A172 (cell line): ENCODE data around the gene PIGP. TPM values are rescaled to one million over a fixed set of nuclear protein-coding genes. Genes with fewer than 3 reads are reported as not detected.
"Not testable (repeated sequence)": the region's sequence is repeated elsewhere in the genome, so short reads cannot be mapped to it uniquely, and the experiment has no call there.

ENCODE experiments used
- DNase-seq: peaks from one replicate; pipeline ENCODE4 v3.0.0-alpha.2; 2015; ENCODE audit warnings: low spot score
- total RNA-seq: library from RNA; depleted of rRNA; stranded (reverse); fragments of >200 nt; shearing (Covaris generic); gene quantifications from 2 replicates; pipeline ENCODE4 v1.2.3, GENCODE V29; 2014

PIGP gene
- total RNA-seq, 1 experiment from 2014 or later = 22.3 TPM

DNA sequence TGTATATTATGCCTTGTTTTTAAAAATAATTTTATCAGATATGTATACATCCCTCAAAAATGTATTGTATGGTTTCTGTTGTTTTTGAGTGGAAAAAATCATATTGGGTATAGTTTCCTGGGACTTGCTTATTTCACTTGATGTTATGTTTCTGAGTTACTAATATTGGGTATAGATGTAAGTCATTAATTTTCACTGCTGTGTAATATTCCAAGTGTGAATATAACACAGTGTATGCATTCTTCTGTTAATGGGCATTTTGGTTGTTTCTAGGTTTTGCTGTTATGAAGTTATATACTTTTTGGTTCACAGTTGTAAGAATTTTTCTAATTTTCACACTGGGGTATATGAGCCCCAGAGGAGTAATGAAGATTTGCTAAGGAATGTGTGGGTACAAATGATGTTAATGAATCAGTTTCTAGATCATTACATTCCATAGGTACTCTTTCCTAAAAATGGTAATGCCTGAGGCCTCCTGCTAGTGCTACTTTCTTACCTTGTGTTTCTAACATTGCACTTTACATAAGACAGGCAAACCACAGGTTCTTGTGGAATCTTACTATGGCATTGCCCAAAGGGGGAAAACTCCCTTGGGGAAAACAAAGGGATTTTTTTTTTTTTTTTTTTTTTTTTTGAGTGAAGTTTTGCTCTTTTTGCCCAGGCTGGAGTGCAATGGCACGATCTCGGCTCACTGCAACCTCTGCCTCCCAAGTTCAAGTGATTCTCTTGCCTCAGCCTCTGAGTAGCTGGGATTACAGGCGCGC is 3.4 kb upstream of the PIGP start:
- DNase-seq = no peak

GRCh38 chr21:37075214-37075770 is 2.4 kb upstream of the PIGP start:
- no peak for DNase-seq

- no peak for DNase-seq
These were observed 1.7 kb upstream of the PIGP start for GRCh38 chr21:37074546-37074945.

DNA sequence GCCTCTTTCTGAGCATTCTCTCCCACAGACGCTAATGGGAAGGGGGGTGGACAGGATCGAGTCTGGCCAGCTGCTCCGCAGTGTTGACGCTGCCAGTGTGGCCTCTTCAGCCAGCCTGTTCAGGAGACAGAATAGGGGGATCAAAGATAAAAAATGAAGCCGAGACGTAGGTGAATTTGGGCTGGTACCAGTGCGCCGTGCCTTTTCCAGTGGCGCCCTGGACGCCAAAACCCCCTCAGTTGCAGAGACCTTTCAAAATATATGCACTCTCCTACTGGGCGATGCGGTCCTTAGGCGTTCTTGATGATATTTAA is 1.3 kb upstream of the PIGP start:
- no peak for DNase-seq

DNA sequence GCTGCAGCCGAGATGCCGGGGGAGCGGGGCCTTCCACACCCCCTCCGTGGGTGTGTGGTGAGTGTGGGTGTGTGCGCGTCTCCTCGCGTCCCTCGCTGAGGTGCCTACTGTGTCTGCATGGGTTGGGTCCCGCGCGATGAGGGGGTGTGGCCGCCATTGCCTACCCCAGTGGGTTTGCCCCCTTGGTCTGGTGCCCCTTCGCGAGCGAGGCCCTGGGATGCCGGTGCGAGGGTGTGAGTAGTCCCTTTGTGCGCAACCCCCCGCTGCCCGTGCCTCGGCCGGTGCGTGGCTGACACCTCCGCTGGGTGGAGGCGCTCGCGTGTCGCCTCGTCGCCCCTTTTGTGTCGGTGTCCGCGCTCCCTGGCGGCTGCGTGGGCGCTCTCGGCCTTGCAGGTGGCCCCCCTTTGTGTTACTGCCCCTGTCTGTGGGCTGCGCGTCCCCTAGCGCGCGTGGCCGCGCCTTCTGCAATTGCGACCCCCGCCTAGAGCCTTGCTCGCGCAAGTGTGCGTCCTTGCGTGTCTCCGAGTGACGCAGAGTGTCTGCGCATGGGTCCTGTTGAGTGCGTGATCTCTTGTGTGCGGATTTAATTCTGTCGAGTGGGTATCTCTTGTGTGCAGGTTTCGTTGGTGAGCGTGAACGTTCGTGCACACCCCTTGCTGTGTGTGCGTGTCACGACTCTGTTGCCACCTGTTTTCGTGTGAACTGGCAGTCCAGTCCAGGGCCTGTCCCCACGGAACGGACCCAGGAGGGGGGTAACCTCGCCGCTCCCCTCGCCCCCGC is 736 bp upstream of the PIGP start:
- peak; percentile 28 for DNase-seq

- DNase-seq = peak; percentile 77
These were observed 440 bp downstream of the PIGP start for GRCh38 chr21:37072274-37072987.

- peak; percentile 61 for DNase-seq
These were observed 1.2 kb downstream of the PIGP start for GRCh38 chr21:37071561-37072273.

DNA sequence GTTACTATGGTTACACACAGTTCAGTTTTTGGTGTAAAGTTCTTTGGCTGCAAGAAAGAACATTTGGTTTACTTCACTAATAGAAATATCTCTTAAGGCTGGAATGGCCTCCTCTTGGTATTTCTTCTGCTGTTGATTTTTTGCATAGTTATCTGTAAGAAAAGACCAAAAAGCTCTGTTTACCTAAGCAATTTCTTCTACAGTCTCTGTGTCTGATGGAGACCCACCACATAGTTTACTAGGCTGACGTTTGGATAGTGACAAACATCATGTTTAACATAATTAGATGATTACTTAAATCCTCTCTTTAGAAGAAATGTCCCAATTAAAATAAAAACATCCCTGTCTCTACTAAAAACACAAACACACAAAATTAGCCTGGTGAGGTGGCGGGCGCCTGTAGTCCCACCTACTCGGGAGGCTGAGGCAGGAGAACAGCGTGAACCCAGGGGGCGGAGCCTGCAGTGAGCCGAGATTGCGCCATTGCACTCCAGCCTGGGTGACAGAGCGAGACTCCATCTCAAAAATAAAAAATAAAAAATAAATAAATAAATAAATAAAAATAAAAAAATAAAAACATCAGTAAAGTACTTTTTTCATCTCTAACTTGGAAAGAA is 7.2 kb downstream of the PIGP start:
- no peak for DNase-seq

DNA sequence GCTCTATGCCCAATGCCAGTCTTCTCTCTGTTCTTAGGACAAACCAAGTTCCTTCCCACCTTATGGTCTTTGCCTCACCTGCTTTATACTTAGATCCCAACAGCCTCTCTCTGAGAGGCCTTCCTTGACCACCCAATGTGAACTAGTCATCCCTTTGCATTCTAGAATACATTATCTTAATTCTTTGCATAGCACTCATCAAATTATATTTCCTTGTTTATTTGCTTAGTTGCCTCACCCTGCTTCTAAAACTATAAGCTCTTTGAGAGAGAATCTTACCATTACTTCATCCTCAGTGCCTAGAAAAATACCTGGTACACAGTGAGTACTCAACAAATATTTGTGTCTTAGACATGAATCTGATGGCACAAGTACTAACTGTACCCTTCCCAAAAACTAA is 8.0 kb downstream of the PIGP start:
- DNase-seq = no peak

GRCh38 chr21:37063433-37063832 is 9.4 kb downstream of the PIGP start:
- DNase-seq = no peak

GRCh38 chr21:37062593-37062935 is 10.3 kb downstream of the PIGP start:
- no peak for DNase-seq

- DNase-seq = no peak
These were observed 10.8 kb downstream of the PIGP start for GRCh38 chr21:37061926-37062592.

DNA sequence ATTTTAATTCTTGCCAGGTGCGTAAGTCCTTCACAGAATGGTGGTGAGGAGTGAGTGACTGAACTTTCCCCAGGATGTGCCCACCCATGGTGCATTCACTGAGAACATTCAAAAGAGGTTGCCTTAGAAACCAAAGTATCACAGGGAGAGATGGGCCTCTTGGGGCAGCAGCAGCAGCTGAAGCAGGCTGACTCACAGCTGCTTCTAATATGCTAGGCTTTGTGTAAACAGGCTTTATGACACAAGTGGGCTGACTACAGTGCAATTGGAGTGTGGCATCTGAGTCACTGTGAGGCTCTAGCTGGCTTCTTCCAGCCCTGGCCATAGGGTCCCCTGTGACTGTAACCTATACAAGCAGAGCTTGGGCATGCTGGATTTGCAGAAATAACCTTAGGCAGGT is 12.6 kb downstream of the PIGP start:
- DNase-seq = peak; percentile 96

GRCh38 chr21:37059181-37059580 is 13.7 kb downstream of the PIGP start:
- DNase-seq = no peak

GRCh38 chr21:37058261-37058660 is 14.6 kb downstream of the PIGP start:
- DNase-seq = no peak

DNA sequence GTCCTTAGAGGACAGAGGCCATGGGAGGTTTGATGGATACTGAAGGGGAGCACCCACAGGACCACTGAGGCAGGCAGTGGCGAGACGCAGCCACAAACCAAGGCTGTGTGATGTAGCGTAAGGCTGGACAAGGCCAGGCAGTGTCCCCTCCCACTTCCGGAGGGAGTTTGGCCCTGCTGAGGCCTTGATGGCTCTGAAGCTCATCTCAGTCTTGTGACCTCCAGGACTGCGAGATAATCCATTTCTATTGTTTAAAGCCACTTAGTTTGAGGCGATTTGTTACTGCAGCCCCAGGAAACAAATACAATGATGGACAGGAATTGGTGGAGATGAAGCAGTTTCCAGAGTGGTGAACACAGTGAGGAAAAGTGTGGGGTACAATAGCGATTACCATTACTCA is 15.3 kb downstream of the PIGP start:
- no peak for DNase-seq

DNA sequence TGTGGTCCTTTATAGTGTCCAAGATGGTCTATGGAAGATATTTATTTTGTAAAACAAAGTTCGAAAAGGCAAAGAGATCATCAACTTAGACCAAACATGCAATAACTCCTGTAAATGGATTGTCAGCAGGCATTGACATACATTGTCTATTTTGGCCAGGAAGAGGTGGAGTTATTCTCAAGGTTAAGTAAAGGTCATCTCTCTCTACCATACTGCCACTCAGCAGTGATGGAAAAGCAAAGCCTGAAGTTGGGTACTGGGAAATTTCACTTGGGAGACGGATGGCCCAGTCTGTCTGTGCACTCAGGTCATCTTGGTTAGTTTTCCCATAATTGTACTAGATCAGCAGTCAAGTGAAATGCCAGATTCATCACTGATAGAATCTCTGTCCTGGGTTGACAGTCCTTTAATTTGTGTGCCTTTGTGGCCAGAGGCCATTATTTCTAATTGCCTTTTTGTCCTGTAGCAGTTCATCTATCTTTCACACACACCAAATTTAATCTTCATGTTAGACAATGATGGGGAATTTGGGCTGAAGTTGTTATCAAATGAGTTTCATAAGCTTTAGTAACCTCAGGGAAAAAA is 17.5 kb downstream of the PIGP start:
- no peak for DNase-seq

- not testable (repeated sequence) for DNase-seq
These were observed 23.1 kb downstream of the PIGP start for GRCh38 chr21:37049741-37050140.

GRCh38 chr21:37047079-37047478 is 25.8 kb downstream of the PIGP start:
- no peak for DNase-seq

DNA sequence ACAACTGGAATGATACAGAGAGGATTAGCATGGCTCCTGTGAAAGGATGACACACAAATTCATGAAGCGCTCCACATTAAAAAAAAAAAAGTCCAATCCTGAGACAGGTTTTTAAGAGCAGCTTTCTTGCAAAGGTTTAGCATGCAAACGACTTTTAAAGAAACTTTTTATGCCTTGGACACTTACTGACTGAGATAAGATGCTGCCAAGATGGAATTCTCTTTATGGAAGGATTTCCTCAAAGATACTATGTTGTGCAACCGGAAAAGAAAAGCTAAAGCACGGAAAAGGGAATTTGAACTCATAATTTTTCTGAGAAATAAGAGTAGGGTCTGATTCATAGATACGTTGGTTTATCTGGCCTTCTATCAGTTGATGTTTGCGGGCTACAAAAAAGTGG is 27.3 kb downstream of the PIGP start:
- no peak for DNase-seq

GRCh38 chr21:37045149-37045548 is 27.7 kb downstream of the PIGP start:
- no peak for DNase-seq
